AG04450 (cell line): ENCODE results near the gene SERHL2. TPM values are rescaled to one million over a fixed set of nuclear protein-coding genes. Genes with fewer than 3 reads are reported as not detected.

Experiments
- CTCF ChIA-PET: fragments of 300-600, 350-600 bp; formaldehyde crosslinking; extraction: SDS; loops from one replicate; lab custom pipeline; 2022; ENCODE audit warnings: antibody characterized with exemption, inconsistent platforms; lab: Charles Lee
- POLR2A ChIA-PET: fragments of 350-600 bp; formaldehyde crosslinking; extraction: SDS; loops from one replicate; lab custom pipeline; 2021; ENCODE audit warnings: antibody characterized with exemption, inconsistent platforms; lab: Yijun Ruan, JAX
- DNase-seq: peaks from one replicate; pipeline ENCODE4 v3.0.0-alpha.2; 2011; ENCODE audit warnings: low read depth, low spot score
- H3K27ac ChIP-seq: one replicate; pipeline ENCODE4 v1.5.1; 2012; ENCODE audit warnings: low read depth, low read length, control low read depth
- H3K27me3 ChIP-seq: one replicate; pipeline ENCODE4 v1.6.0; 2012; ENCODE audit warnings: low read length; ENCODE audit not compliant: control insufficient read depth, insufficient read depth
- H3K4me3 ChIP-seq: 2 replicates; pipeline ENCODE4 v1.5.1; 2011; ENCODE audit warnings: mild to moderate bottlenecking, low read depth, low read length, control low read depth
- H3K9me3 ChIP-seq: 2 replicates; pipeline ENCODE4 v1.5.1; 2012; ENCODE audit warnings: low read length; ENCODE audit not compliant: control insufficient read depth, insufficient read depth
- CTCF ChIP-seq: IDR thresholded peaks from 2 replicates; pipeline ENCODE4 v1.5.1; 2011; ENCODE audit warnings: low read depth, low read length, control low read depth, inconsistent platforms
- polyA plus RNA-seq: library from polyadenylated mRNA; depleted of rRNA; stranded (reverse); fragments of >200 nt; gene quantifications from 2 replicates; pipeline ENCODE4 v1.2.3, GENCODE V29; 2011

SERHL2 gene
- polyA plus RNA-seq, 1 experiment, result 6.6 TPM

GRCh38 chr22:42595434-42595833, 41.7 kb downstream of the SERHL2 start:
- no peak for TF ChIP-seq CTCF

GRCh38 chr22:42596336-42596735, 42.6 kb downstream of the SERHL2 start:
- no peaks in the 10 kb centered on the region for H3K27me3 ChIP-seq
- H3K9me3 ChIP-seq, result no peaks in the 10 kb centered on the region
- POLR2A ChIA-PET, result interaction anchor here (0.9 kb wide), 1 partner anchor 11 kb away, joined by 3 read pairs; no protein-coding TSS in a partner anchor
- H3K27ac ChIP-seq, result no peak overlapping the region
- no peak for TF ChIP-seq CTCF
- H3K4me3 ChIP-seq, result no peak overlapping the region
- no peak for DNase-seq
- CTCF ChIA-PET, result no interaction called here

More at GRCh38 chr22:42595434-42595833, 41.7 kb downstream of the SERHL2 start:
- H3K4me3 ChIP-seq, result no peak overlapping the region
- CTCF ChIA-PET, result no interaction called here
- no peak overlapping the region for H3K27ac ChIP-seq
- no peak for DNase-seq
- POLR2A ChIA-PET, result no interaction called here
- H3K9me3 ChIP-seq, result no peaks in the 10 kb centered on the region
- no peaks in the 10 kb centered on the region for H3K27me3 ChIP-seq

- H3K4me3 ChIP-seq, result no peak overlapping the region
- DNase-seq, result no peak
- no peak overlapping the region for H3K27ac ChIP-seq
- ChIA-PET POLR2A (interaction anchor here (0.9 to 1.0 kb wide), 2 partner anchors 12 to 13 kb away, joined by 3 read pairs; no protein-coding TSS in a partner anchor), CTCF (no interaction called here)
- no peak for TF ChIP-seq CTCF
- no peaks in the 10 kb centered on the region for H3K9me3 ChIP-seq
- no peaks in the 10 kb centered on the region for H3K27me3 ChIP-seq
Measured at GRCh38 chr22:42596863-42597530, 43.2 kb downstream of the SERHL2 start.

- no peak overlapping the region for H3K27ac ChIP-seq
- no peaks in the 10 kb centered on the region for H3K27me3 ChIP-seq
- H3K9me3 ChIP-seq, result peaks cover 3% of the 10 kb centered on the region; the same call in 1 of the 2 replicates
- H3K4me3 ChIP-seq, result no peak overlapping the region
- no peak for TF ChIP-seq CTCF
- no peak for DNase-seq
- POLR2A ChIA-PET, result no interaction called here
- CTCF ChIA-PET, result no interaction called here
Measured at GRCh38 chr22:42601879-42602465, 48.2 kb downstream of the SERHL2 start.

GRCh38 chr22:42602470-42602869, 48.7 kb downstream of the SERHL2 start:
- H3K4me3 ChIP-seq, result no peak overlapping the region
- no peak for DNase-seq
- TF ChIP-seq CTCF, result no peak
- H3K9me3 ChIP-seq, result peaks cover 3% of the 10 kb centered on the region; the same call in 1 of the 2 replicates
- no peak overlapping the region for H3K27ac ChIP-seq
- CTCF ChIA-PET, result no interaction called here
- POLR2A ChIA-PET, result no interaction called here
- H3K27me3 ChIP-seq, result no peaks in the 10 kb centered on the region
